ENCODE results near the gene A1BG. TPM values are rescaled to one million over a fixed set of nuclear protein-coding genes. Genes with fewer than 3 reads are reported as not detected.
A peak's percentile ranks its signal among the peaks of the same experiment; 100 is the strongest.

A1BG gene
- total RNA-seq, 4 donors from 2014 or later: 4.8 to 16.8 (median 9.2) TPM

GRCh38 chr19:58334691-58335249 lies 18.5 kb downstream of the A1BG start:
- TF ChIP-seq, protein P1, sequence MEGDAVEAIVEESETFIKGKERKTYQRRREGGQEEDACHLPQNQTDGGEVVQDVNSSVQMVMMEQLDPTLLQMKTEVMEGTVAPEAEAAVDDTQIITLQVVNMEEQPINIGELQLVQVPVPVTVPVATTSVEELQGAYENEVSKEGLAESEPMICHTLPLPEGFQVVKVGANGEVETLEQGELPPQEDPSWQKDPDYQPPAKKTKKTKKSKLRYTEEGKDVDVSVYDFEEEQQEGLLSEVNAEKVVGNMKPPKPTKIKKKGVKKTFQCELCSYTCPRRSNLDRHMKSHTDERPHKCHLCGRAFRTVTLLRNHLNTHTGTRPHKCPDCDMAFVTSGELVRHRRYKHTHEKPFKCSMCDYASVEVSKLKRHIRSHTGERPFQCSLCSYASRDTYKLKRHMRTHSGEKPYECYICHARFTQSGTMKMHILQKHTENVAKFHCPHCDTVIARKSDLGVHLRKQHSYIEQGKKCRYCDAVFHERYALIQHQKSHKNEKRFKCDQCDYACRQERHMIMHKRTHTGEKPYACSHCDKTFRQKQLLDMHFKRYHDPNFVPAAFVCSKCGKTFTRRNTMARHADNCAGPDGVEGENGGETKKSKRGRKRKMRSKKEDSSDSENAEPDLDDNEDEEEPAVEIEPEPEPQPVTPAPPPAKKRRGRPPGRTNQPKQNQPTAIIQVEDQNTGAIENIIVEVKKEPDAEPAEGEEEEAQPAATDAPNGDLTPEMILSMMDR (IDR thresholded peaks at IDR 0.05): no peak
- TF ChIP-seq POLR2A (IDR thresholded peaks at IDR 0.05): no peak
- no peak for DNase-seq (ENCODE audit: low spot score in 2 of 2)
- intact Hi-C loops (cut with DNase I; ENCODE audit: low total_unique reads): no loop called here
- 91 to 95% methylated on average over 17 to 19 of the region's 19 CpGs for WGBS, 2 donors
- no peak overlapping the region for H3K4me3 ChIP-seq (ENCODE audit: low read depth, poor library complexity, severe bottlenecking)

- WGBS, 2 donors: 96 to 100% methylated on average over 1 of the region's 1 CpG
- no peak overlapping the region for H3K4me3 ChIP-seq (ENCODE audit: low read depth, poor library complexity, severe bottlenecking)
- no peak for DNase-seq (ENCODE audit: low spot score in 2 of 2)
- TF ChIP-seq, protein P1 (IDR thresholded peaks at IDR 0.05): no peak
- no peak for TF ChIP-seq POLR2A (IDR thresholded peaks at IDR 0.05)
- intact Hi-C loops (cut with DNase I; ENCODE audit: low total_unique reads): no loop called here
Measured at GRCh38 chr19:58332697-58333096, 20.6 kb downstream of the A1BG start.

DNA sequence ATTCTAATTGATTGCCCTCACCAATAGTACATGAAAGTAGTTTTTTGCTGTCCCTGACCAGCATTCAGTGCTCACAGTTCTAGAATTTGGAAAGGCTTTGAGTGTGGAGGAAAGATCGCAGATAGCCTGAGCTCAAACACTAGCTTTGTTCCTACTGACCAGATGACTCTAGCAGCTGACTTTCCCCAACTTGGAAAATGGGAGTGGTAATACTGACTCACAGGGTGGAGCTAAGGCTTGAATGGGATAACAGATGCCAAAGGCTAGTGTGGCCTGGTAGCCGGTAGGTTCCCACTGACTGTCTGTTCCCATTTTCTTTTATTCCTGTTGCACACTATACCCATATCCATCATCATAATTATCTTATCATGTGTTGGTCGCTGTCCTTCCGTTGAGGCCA lies 22.8 kb downstream of the A1BG start:
- intact Hi-C loops (cut with DNase I; ENCODE audit: low total_unique reads): no loop called here
- 59 to 68% methylated on average over 4 of the region's 4 CpGs for WGBS, 2 donors
- no peak for DNase-seq (ENCODE audit: low spot score in 2 of 2)
- H3K4me3 ChIP-seq (ENCODE audit: low read depth, poor library complexity, severe bottlenecking): no peak overlapping the region
- TF ChIP-seq, protein P1 (IDR thresholded peaks at IDR 0.05): no peak
- no peak for TF ChIP-seq POLR2A (IDR thresholded peaks at IDR 0.05)

GRCh38 chr19:58328999-58329398 lies 24.3 kb downstream of the A1BG start:
- intact Hi-C loops (cut with DNase I; ENCODE audit: low total_unique reads): no loop called here
- no peak overlapping the region for H3K4me3 ChIP-seq (ENCODE audit: low read depth, poor library complexity, severe bottlenecking)
- TF ChIP-seq, protein P1 (IDR thresholded peaks at IDR 0.05): no peak
- TF ChIP-seq POLR2A (IDR thresholded peaks at IDR 0.05): no peak
- WGBS, 2 donors: 68 to 75% methylated on average over 10 of the region's 10 CpGs
- DNase-seq (ENCODE audit: low spot score in 2 of 2): no peak

DNA sequence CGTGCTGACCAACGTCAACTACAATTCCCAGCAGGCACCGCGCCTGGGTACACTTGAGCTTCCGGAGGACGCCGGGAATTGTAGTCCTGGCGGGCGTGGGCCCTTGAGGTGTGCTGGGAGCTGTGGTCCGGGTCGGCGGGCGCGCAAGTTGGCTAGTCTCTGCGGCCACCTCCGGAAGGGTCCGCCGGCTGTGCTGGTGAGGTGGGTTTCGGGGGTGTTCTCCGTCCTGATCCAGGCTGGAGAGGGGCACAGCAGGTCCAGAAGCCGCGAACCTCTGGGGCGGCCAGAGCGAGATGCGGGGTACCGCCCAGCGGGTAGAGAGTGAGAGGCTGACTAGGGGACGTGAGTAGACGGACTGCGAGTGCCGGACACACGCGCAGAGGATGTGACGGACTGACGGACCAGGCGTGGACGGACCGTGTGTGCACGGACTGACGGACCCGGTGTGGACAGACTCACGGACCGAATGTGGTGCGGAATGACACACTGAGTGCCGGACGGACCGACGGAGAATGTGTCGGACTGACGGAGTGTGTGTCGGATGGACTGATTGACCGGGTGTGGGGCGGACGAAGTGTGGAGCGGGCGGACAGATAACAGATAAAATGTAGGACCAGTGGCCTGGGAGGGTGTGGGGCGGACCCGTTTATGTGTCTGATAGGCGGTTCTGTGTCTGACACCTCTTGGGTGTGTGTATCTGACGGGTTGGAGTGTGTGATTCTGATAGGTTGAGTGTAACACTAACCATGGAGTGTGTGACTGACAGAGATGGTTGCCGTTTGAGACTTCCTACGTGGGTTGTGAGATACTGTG lies 26.2 kb downstream of the A1BG start, which contains the start of gene ZSCAN22:
Gene ZSCAN22 (plus strand): TSS at position 81 of the 813 bp plus-strand sequence. CDS start 7,809 bp downstream, outside the sequence.
- 0% methylated on average over 53 to 62 of the region's 62 CpGs for WGBS, 2 donors
- intact Hi-C loops (cut with DNase I; ENCODE audit: low total_unique reads): no loop called here
- TF ChIP-seq POLR2A (IDR thresholded peaks at IDR 0.05): no peak
- TF ChIP-seq, protein P1 (IDR thresholded peaks at IDR 0.05): peak in 1 of 3 donors; percentile 7
- H3K4me3 ChIP-seq (ENCODE audit: low read depth, poor library complexity, severe bottlenecking): peak within 1 kb of the TSS; percentile 69
- DNase-seq (ENCODE audit: low spot score in 2 of 2): peak; percentile 96 to 99
